Cardiac muscle cell (in vitro differentiated cells and primary cell): ENCODE results near the gene ZFP69B. TPM values are rescaled to one million over a fixed set of nuclear protein-coding genes. Genes with fewer than 3 reads are reported as not detected.
A peak's percentile ranks its signal among the peaks of the same experiment; 100 is the strongest.

ENCODE experiments used
- DNase-seq, 2 donors: peaks; one replicate each; pipeline versions ENCODE4 v3.0.0 to v3.0.0-alpha.2; 2010 to 2017; ENCODE audit warnings: low read depth in 1 of 2, low spot score in 1 of 2
- H3K27ac ChIP-seq: fragments of 200-600 bp; sonication (generic); 2 replicates; pipeline ENCODE4 v1.5.1; 2016
- H3K27me3 ChIP-seq: fragments of 200-600 bp; sonication (generic); 2 replicates; pipeline ENCODE4 v1.6.0; 2016; ENCODE audit warnings: control low read depth
- H3K36me3 ChIP-seq: fragments of 200-600 bp; sonication (generic); 2 replicates; pipeline ENCODE4 v1.5.1; 2016; ENCODE audit warnings: control low read depth
- H3K4me1 ChIP-seq: fragments of 200-600 bp; sonication (generic); 2 replicates; pipeline ENCODE4 v1.8.1; 2017; ENCODE audit warnings: low read depth, mild to moderate bottlenecking, mixed run types
- H3K4me3 ChIP-seq: fragments of 200-600 bp; sonication (generic); 2 replicates; pipeline ENCODE4 v1.5.1; 2016; ENCODE audit warnings: mild to moderate bottlenecking
- H3K9me3 ChIP-seq: fragments of 200-600 bp; sonication (generic); 2 replicates; pipeline ENCODE4 v1.5.1; 2017; ENCODE audit warnings: low read depth, mild to moderate bottlenecking, control low read depth
- polyA plus RNA-seq: library from polyadenylated mRNA; unstranded; fragments of >200 nt; fragmentation: Nextera tagmentation; extraction: Ambion mirVana; gene quantifications from 2 replicates; pipeline ENCODE4 v1.2.1, GENCODE V29; 2016
- total RNA-seq: library from RNA; depleted of rRNA; stranded (reverse); fragments of >200 nt; gene quantifications from 2 replicates; pipeline ENCODE4 v1.2.3, GENCODE V29; 2016
- TF ChIP-seq, protein P1 (sequence below): IDR thresholded peaks from 2 replicates; pipeline ENCODE4 v1.5.1; 2012; ENCODE audit warnings: low read depth, mild to moderate bottlenecking, low read length

The ZFP69B gene
- total and polyA plus RNA-seq, 2 experiments from 2014 or later, result 2.7 to 3.7 TPM

DNA sequence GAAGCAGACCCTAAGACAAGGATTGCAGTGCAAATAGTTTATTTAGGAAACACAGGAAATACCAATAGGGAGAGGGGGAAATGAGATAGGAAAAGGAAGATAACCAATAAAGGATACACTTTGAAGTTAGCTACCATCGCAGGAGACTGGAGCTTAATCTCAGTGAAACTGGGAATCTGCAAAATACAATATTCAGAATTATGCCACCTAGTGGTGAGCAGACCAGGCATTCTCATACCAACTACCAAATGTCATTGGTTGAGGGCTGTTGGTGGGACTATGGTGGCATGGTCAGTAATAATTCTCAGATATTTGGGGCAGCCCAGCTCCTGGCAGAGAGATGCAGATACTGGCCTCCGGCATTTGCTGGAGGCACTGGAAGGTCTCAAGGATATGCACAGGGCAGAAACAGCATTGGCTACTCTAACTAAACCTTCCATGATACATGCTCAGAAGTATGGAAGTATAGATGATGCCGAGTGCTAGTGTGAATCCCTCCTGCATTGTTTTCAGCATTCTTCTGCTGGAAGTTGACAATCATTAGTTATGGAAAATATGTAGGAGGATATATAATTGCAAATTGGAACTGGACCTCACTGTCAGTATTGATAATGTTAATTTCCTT is 11.8 kb upstream of the ZFP69B start:
- peak; percentile 33 to 55 for DNase-seq
- TF ChIP-seq, protein P1, sequence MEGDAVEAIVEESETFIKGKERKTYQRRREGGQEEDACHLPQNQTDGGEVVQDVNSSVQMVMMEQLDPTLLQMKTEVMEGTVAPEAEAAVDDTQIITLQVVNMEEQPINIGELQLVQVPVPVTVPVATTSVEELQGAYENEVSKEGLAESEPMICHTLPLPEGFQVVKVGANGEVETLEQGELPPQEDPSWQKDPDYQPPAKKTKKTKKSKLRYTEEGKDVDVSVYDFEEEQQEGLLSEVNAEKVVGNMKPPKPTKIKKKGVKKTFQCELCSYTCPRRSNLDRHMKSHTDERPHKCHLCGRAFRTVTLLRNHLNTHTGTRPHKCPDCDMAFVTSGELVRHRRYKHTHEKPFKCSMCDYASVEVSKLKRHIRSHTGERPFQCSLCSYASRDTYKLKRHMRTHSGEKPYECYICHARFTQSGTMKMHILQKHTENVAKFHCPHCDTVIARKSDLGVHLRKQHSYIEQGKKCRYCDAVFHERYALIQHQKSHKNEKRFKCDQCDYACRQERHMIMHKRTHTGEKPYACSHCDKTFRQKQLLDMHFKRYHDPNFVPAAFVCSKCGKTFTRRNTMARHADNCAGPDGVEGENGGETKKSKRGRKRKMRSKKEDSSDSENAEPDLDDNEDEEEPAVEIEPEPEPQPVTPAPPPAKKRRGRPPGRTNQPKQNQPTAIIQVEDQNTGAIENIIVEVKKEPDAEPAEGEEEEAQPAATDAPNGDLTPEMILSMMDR, result peak; percentile 75
- no peak overlapping the region for H3K27ac ChIP-seq

DNA sequence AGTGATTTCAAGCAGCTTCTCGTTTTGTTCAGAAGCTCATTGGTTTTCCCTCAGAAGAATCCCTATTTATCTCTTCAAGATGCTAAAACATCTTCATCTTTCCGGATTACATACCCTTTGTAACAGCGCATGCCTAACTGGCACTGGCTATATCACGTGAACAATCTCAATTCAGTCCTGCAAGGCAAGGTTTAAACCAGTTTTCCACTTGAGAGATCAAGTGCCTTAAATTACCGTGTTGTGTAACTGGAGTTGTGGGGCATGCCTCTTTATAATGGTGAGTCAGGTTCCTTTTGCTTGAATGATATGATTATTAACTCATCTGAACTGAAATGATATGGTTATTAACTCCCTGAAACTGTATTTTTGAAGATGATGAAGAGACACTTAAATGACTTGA is 11.0 kb upstream of the ZFP69B start:
- TF ChIP-seq, protein P1, result no peak

More for the DNA sequence above, 11.8 kb upstream of the ZFP69B start:
- Histone ChIP-seq H3K4me3 (no peak overlapping the region), H3K27me3 (no peaks in the 10 kb centered on the region), H3K36me3 (no peaks in the 10 kb centered on the region), H3K9me3 (no peaks in the 10 kb centered on the region), H3K4me1 (no peaks in the 10 kb centered on the region)

DNA sequence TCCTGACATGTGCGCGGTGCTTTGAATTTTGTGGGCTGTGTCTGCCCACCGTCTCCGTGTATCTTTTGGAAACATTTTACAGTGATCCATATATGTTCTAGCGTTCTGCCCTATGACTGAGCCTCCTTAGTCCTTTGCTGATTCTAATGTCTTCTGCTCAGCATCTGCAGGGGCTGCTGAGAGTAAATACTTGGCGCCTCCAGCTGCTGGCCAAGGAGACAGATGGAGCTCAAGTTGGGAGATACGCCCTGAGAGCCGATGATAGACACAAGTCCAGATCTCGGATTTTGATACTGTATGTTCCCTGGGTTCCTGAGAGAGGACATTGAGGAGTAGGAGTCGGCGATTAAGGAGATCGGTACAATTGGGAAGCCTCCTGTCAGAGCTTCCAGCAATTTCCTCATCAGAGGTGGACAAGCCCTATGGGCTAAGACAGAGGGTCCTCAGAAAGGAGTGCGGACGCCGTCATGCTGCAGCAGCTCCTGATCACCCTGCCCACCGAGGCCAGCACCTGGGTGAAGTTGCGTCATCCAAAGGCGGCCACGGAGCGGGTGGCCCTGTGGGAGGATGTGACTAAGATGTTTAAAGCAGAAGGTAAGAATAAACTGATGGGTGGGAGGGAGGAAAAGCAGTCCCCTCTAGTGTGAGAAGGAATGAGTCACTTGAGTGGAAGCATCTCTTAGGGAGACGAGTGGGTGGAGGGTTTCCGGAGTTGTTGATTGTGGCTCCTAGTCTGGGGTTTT is 390 bp downstream of the ZFP69B start:
- no peaks in the 10 kb centered on the region for H3K4me1 ChIP-seq
- peak in 1 of 2 donors; percentile 62 for DNase-seq
- peak overlapping the region; percentile 78 for H3K4me3 ChIP-seq
- H3K36me3 ChIP-seq, result no peaks in the 10 kb centered on the region
- peak overlapping the region; percentile 81 for H3K27ac ChIP-seq
- TF ChIP-seq, protein P1, result no peak
- no peaks in the 10 kb centered on the region for H3K9me3 ChIP-seq
- no peaks in the 10 kb centered on the region for H3K27me3 ChIP-seq

More for the DNA sequence above, 11.0 kb upstream of the ZFP69B start:
- Histone ChIP-seq H3K36me3 (no peaks in the 10 kb centered on the region), H3K4me1 (no peaks in the 10 kb centered on the region), H3K4me3 (no peak overlapping the region), H3K27me3 (no peaks in the 10 kb centered on the region), H3K27ac (no peak overlapping the region), H3K9me3 (no peaks in the 10 kb centered on the region)
- no peak for DNase-seq

DNA sequence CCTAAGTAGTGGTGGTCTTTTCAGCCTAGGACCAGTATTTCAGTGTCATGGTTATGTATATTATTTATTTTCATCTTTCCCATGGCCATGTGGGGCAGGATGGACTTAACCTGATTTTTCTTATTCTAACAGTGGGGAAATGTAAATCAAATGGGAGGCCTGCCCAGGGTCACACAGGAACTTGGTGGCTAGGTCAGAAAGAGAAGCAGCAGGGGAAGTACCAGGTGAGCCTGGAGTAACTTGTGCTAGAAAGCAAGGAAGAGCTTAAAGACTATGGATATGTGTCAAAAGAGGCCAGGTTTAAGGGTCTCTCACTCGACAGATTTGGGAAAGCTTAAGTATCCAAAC is 936 bp downstream of the ZFP69B start:
- no peaks in the 10 kb centered on the region for H3K36me3 ChIP-seq
- H3K4me3 ChIP-seq, result no peak overlapping the region
- no peaks in the 10 kb centered on the region for H3K4me1 ChIP-seq
- TF ChIP-seq, protein P1, result no peak
- no peaks in the 10 kb centered on the region for H3K9me3 ChIP-seq
- H3K27ac ChIP-seq, result no peak overlapping the region
- H3K27me3 ChIP-seq, result no peaks in the 10 kb centered on the region
- no peak for DNase-seq

DNA sequence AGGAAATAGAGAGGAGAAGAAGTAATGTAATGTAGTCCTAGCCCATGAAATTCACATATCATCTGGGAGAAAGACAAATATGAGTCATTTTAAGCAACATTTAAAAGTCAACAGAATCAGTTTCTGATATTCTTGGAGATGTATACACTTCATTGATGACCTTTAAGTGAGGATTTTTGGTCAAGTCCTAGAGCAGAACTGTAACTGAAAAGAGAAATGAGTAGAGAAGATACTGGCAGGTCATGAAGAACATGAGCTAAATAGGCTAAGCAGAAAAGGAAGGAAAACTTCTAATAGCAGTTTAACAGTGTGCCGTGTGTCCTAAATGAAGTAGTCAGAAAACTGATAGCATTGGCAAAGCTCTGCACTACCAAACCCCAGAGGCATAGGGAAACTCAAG is 4.6 kb downstream of the ZFP69B start:
- no peak for DNase-seq
- TF ChIP-seq, protein P1, result no peak
- H3K4me3 ChIP-seq, result no peak overlapping the region
- no peaks in the 10 kb centered on the region for H3K27me3 ChIP-seq
- no peak overlapping the region for H3K27ac ChIP-seq
- H3K9me3 ChIP-seq, result peaks cover 3% of the 10 kb centered on the region
- H3K4me1 ChIP-seq, result no peaks in the 10 kb centered on the region
- peaks cover 2% of the 10 kb centered on the region for H3K36me3 ChIP-seq
